Trophoblast cell (in vitro differentiated cells and primary cell): ENCODE data around the gene SEL1L2.

Source experiments
- DNase-seq, 2 donors: peaks; one replicate each; pipeline ENCODE4 v3.0.0-alpha.2; 2016
- H2AFZ ChIP-seq: 2 replicates; pipeline ENCODE4 v1.6.1; 2013; ENCODE audit warnings: low read length, moderate library complexity, mild to moderate bottlenecking; ENCODE audit not compliant: insufficient read depth, poor library complexity
- H2AK5ac ChIP-seq: 2 replicates; pipeline ENCODE4 v1.6.1; 2013; ENCODE audit warnings: mild to moderate bottlenecking, low read length
- H2BK120ac ChIP-seq: 2 replicates; pipeline ENCODE4 v1.6.1; 2013; ENCODE audit warnings: low read length, mild to moderate bottlenecking, moderate library complexity; ENCODE audit not compliant: insufficient read depth, poor library complexity
- H2BK12ac ChIP-seq: 2 replicates; pipeline ENCODE4 v1.6.1; 2013; ENCODE audit warnings: mild to moderate bottlenecking, low read length, moderate library complexity
- H2BK5ac ChIP-seq: 2 replicates; pipeline ENCODE4 v1.6.1; 2013; ENCODE audit warnings: low read length, low read depth, moderate library complexity, mild to moderate bottlenecking; ENCODE audit not compliant: poor library complexity
- H3K14ac ChIP-seq: 2 replicates; pipeline ENCODE4 v1.6.1; 2013; ENCODE audit warnings: mild to moderate bottlenecking, low read length
- H3K18ac ChIP-seq: 2 replicates; pipeline ENCODE4 v1.6.1; 2013; ENCODE audit warnings: mild to moderate bottlenecking, low read length
- H3K23ac ChIP-seq: 2 replicates; pipeline ENCODE4 v1.6.1; 2013; ENCODE audit warnings: low read length
- H3K27ac ChIP-seq: 2 replicates; pipeline ENCODE4 v1.5.1; 2013; ENCODE audit warnings: low read depth, mild to moderate bottlenecking, inconsistent platforms, low read length, moderate library complexity
- H3K27me3 ChIP-seq: 2 replicates; pipeline ENCODE4 v1.6.1; 2013; ENCODE audit warnings: inconsistent platforms, mild to moderate bottlenecking, low read length, moderate library complexity; ENCODE audit not compliant: insufficient read depth
- H3K36me3 ChIP-seq, 2 experiments: 1 replicate in 1 of 2; 2 replicates in 1 of 2; pipeline ENCODE4 v1.6.1; 2013; ENCODE audit warnings: low read length in 2 of 2, mild to moderate bottlenecking in 2 of 2, moderate library complexity in 1 of 2; ENCODE audit not compliant: insufficient read depth in 2 of 2, control insufficient read depth in 1 of 2
- H3K4ac ChIP-seq: 2 replicates; pipeline ENCODE4 v1.6.1; 2013; ENCODE audit warnings: low read depth, mild to moderate bottlenecking, low read length, moderate library complexity
- H3K4me1 ChIP-seq, 2 experiments: 1 replicate in 1 of 2; 2 replicates in 1 of 2; pipeline ENCODE4 v1.6.1; 2013; ENCODE audit warnings: low read length in 2 of 2, mild to moderate bottlenecking in 2 of 2, moderate library complexity in 1 of 2; ENCODE audit not compliant: insufficient read depth in 2 of 2, control insufficient read depth in 1 of 2
- H3K4me2 ChIP-seq: 2 replicates; pipeline ENCODE4 v1.6.1; 2013; ENCODE audit warnings: inconsistent platforms, mild to moderate bottlenecking, low read length, moderate library complexity
- H3K4me3 ChIP-seq: 2 replicates; pipeline ENCODE4 v1.5.1; 2013; ENCODE audit warnings: mild to moderate bottlenecking, low read depth, low read length, inconsistent platforms
- H3K79me1 ChIP-seq: one replicate; pipeline ENCODE4 v1.6.1; 2013; ENCODE audit warnings: low read length
- H3K79me2 ChIP-seq: 2 replicates; pipeline ENCODE4 v1.6.1; 2013; ENCODE audit warnings: low read length, mild to moderate bottlenecking; ENCODE audit not compliant: control insufficient read depth, insufficient read depth, poor library complexity
- H3K9ac ChIP-seq: 2 replicates; pipeline ENCODE4 v1.6.1; 2013; ENCODE audit warnings: mild to moderate bottlenecking, low read length
- H3K9me3 ChIP-seq: 2 replicates; pipeline ENCODE4 v1.6.1; 2013; ENCODE audit warnings: low read depth, mild to moderate bottlenecking, control low read depth, inconsistent platforms, low read length; ENCODE audit not compliant: insufficient read depth
- H4K12ac ChIP-seq: 2 replicates; pipeline ENCODE4 v1.6.1; 2013; ENCODE audit warnings: low read depth, mild to moderate bottlenecking, low read length, moderate library complexity
- H4K8ac ChIP-seq: 2 replicates; pipeline ENCODE4 v1.6.1; 2013; ENCODE audit warnings: low read depth, mild to moderate bottlenecking, low read length, moderate library complexity
- H4K91ac ChIP-seq: one replicate; pipeline ENCODE4 v1.6.1; 2013; ENCODE audit warnings: low read depth, mild to moderate bottlenecking, low read length, moderate library complexity
- WGBS: extraction: QIAGEN DNeasy Blood & Tissue Kit; methylation state at CpG from one replicate; pipeline ENCODE4 v1.1.7; 2013; ENCODE audit warnings: missing lambda C conversion rate; ENCODE audit not compliant: insufficient read length, insufficient coverage; ENCODE audit errors: extremely low coverage; 5-methylcytosine and 5-hydroxymethylcytosine counted together

The SEL1L2 gene

GRCh38 chr20:14012671-14013070, 22.3 kb upstream of the SEL1L2 start:
- Histone ChIP-seq H3K79me1 (no peaks in the 10 kb centered on the region), H3K27ac (no peak overlapping the region), H3K27me3 (no peaks in the 10 kb centered on the region), H2BK5ac (no peak overlapping the region), H3K36me3 (no peaks in the 10 kb centered on the region), H3K4me2 (no peak overlapping the region), H3K4me1 (no peaks in the 10 kb centered on the region), H3K23ac (no peak overlapping the region), H3K14ac (no peak overlapping the region), H2BK120ac (no peak overlapping the region), H2AK5ac (no peak overlapping the region), H4K91ac (no peak overlapping the region), H2BK12ac (no peak overlapping the region), H4K12ac (no peak overlapping the region), H2AFZ (no peak overlapping the region), H3K9ac (no peak overlapping the region), H3K4me3 (no peak overlapping the region), H3K18ac (no peak overlapping the region), H4K8ac (no peak overlapping the region), H3K79me2 (no peaks in the 10 kb centered on the region), H3K4ac (no peak overlapping the region), H3K9me3 (no peaks in the 10 kb centered on the region)
- no peak for DNase-seq
- no CpG with 5 or more reads among the region's 3 CpGs for WGBS

DNA sequence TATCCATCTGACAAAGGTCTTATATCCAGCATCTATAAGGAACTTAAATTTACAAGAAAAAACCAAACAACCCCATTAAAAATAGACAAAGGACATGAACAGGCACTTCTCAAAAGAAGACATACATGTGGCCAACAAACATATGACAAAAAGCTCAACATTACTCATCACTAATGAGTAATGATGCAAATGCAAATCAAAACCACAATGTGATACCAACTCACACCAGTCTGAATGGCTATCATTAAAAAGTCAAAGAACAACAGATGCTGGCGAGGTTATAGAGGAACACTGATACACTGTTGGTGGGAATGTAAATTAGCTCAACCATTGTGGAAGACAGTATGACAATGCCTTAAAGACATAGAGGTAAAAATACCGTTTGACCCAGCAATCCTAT, 18.8 kb upstream of the SEL1L2 start:
- Histone ChIP-seq H4K8ac (no peak overlapping the region), H3K14ac (no peak overlapping the region), H3K79me2 (no peaks in the 10 kb centered on the region), H4K91ac (no peak overlapping the region), H2BK12ac (no peak overlapping the region), H3K4me3 (no peak overlapping the region), H3K4me1 (no peaks in the 10 kb centered on the region), H3K36me3 (no peaks in the 10 kb centered on the region), H3K23ac (no peak overlapping the region), H2AFZ (no peak overlapping the region), H3K27ac (no peak overlapping the region), H4K12ac (no peak overlapping the region), H3K18ac (no peak overlapping the region), H2BK120ac (no peak overlapping the region), H3K9ac (no peak overlapping the region), H3K4ac (no peak overlapping the region), H2BK5ac (no peak overlapping the region), H3K27me3 (no peaks in the 10 kb centered on the region), H2AK5ac (no peak overlapping the region), H3K4me2 (no peak overlapping the region), H3K79me1 (no peaks in the 10 kb centered on the region), H3K9me3 (no peaks in the 10 kb centered on the region)
- WGBS = no CpG with 5 or more reads among the region's 2 CpGs
- DNase-seq = no peak

DNA sequence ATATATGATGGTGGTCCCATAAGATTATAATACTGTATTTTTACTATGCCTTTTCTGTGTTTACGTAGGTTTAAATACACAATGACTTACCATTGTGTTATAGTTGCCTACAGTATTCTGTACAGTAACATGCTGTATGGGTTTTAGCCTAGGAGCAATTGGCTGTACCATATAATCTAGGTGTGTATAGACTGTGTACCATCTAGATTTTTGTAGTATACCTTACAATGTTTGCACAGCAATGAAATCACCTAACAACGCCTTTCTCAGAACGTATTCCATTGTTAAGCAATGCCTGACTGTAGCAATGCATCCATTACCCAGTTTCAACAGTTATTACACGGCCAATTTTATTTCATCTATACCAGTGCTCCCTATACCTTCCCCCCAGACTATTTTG, 15.6 kb upstream of the SEL1L2 start:
- no peak overlapping the region for H4K91ac ChIP-seq
- H3K9ac ChIP-seq = no peak overlapping the region
- no peaks in the 10 kb centered on the region for H3K4me1 ChIP-seq
- no peaks in the 10 kb centered on the region for H3K27me3 ChIP-seq
- no CpG with 5 or more reads among the region's 4 CpGs for WGBS
- no peak overlapping the region for H3K4me2 ChIP-seq
- H2BK5ac ChIP-seq = no peak overlapping the region
- no peak overlapping the region for H3K4ac ChIP-seq
- H3K79me2 ChIP-seq = no peaks in the 10 kb centered on the region
- H3K23ac ChIP-seq = no peak overlapping the region
- H4K8ac ChIP-seq = no peak overlapping the region
- H2AFZ ChIP-seq = no peak overlapping the region
- H3K27ac ChIP-seq = no peak overlapping the region
- no peak overlapping the region for H2BK120ac ChIP-seq
- no peak overlapping the region for H4K12ac ChIP-seq
- H3K4me3 ChIP-seq = no peak overlapping the region
- no peaks in the 10 kb centered on the region for H3K79me1 ChIP-seq
- DNase-seq = no peak
- H3K36me3 ChIP-seq = no peaks in the 10 kb centered on the region
- H3K14ac ChIP-seq = no peak overlapping the region
- H3K18ac ChIP-seq = no peak overlapping the region
- H3K9me3 ChIP-seq = no peaks in the 10 kb centered on the region
- no peak overlapping the region for H2BK12ac ChIP-seq
- no peak overlapping the region for H2AK5ac ChIP-seq

- no peaks in the 10 kb centered on the region for H3K9me3 ChIP-seq
- H3K23ac ChIP-seq = no peak overlapping the region
- no peak overlapping the region for H4K12ac ChIP-seq
- no peak overlapping the region for H3K4me2 ChIP-seq
- H2AFZ ChIP-seq = no peak overlapping the region
- no peak overlapping the region for H2BK12ac ChIP-seq
- H2BK5ac ChIP-seq = no peak overlapping the region
- no CpG with 5 or more reads among the region's 1 CpG for WGBS
- H2BK120ac ChIP-seq = no peak overlapping the region
- no peak overlapping the region for H4K91ac ChIP-seq
- no peak overlapping the region for H3K4ac ChIP-seq
- H4K8ac ChIP-seq = no peak overlapping the region
- H3K27ac ChIP-seq = no peak overlapping the region
- H3K79me2 ChIP-seq = no peaks in the 10 kb centered on the region
- no peak overlapping the region for H3K18ac ChIP-seq
- H3K4me1 ChIP-seq = peaks cover 0 to 4% of the 10 kb centered on the region in 2 experiments
- peaks cover 3% of the 10 kb centered on the region for H3K27me3 ChIP-seq
- no peak overlapping the region for H3K9ac ChIP-seq
- H3K4me3 ChIP-seq = no peak overlapping the region
- H3K79me1 ChIP-seq = no peaks in the 10 kb centered on the region
- DNase-seq = no peak
- H3K14ac ChIP-seq = no peak overlapping the region
- H3K36me3 ChIP-seq = no peaks in the 10 kb centered on the region
- H2AK5ac ChIP-seq = no peak overlapping the region
These were observed 10.5 kb upstream of the SEL1L2 start for GRCh38 chr20:14000917-14001316.
